Measurements from ENCODE around the gene MAP3K8. TPM values are rescaled to one million over a fixed set of nuclear protein-coding genes. Genes with fewer than 3 reads are reported as not detected.
A peak's percentile ranks its signal among the peaks of the same experiment; 100 is the strongest.

MAP3K8 gene
- total and polyA plus RNA-seq, 10 of the 15 experiments (the other 5 are each of a cell fraction or from before 2014, with no cell fraction given), result 25.5 to 115 (median 40.2) TPM

- no peak for TF ChIP-seq CTCF (IDR thresholded peaks at IDR 0.05 in 2 of 3, conservative IDR thresholded peaks at IDR 0.05 in 1 of 3; ENCODE audit: control insufficient read depth in 2 of 3, extremely low read depth in 1 of 3, insufficient read depth in 1 of 3, low read depth in 3 of 3, low read length in 3 of 3)
- peak; percentile 76 for TF ChIP-seq RAD51 (IDR thresholded peaks at IDR 0.05)
- TF ChIP-seq CHD2 (IDR thresholded peaks at IDR 0.05; ENCODE audit: borderline replicate concordance, low read depth, low read length), result no peak
- no peak for TF ChIP-seq GATAD2B (conservative IDR thresholded peaks at IDR 0.05; ENCODE audit: low read depth)
These were observed 13.2 kb upstream of the MAP3K8 start (continued) for GRCh38 chr10:30420766-30421165.

GRCh38 chr10:30422151-30422695 lies 11.8 kb upstream of the MAP3K8 start:
- TF ChIP-seq CREB1 (IDR thresholded peaks at IDR 0.05; ENCODE audit: low read depth), result 0 out of 2 replicates have a peak, but pooled peaks have one; percentile 36
- TF ChIP-seq YBX1 (IDR thresholded peaks at IDR 0.05), result no peak
- CTCF ChIA-PET, result interaction anchor here (0.5 to 13.8 kb wide), 5 partner anchors 8 to 236 kb away, joined by 3 to 217 read pairs (median 6); no protein-coding TSS in a partner anchor
- in situ Hi-C loops (cut with MboI), result no loop called here

More at GRCh38 chr10:30422151-30422695, 11.8 kb upstream of the MAP3K8 start:
- no peak overlapping the region for H3K4me3 ChIP-seq
- no peaks in the 10 kb centered on the region for H3K9me3 ChIP-seq (replicated peaks; ENCODE audit: control insufficient read depth, insufficient read depth, low read length)
- ATAC-seq (no peak), DNase-seq (ENCODE audit: low read depth, low spot score) (no peak), FAIRE-seq (no peak)
- peaks cover 57% of the 10 kb centered on the region for H3K4me1 ChIP-seq (ENCODE audit: control insufficient read depth, insufficient read depth, low read length)
- ChIA-PET POLR2A (interaction anchor here (1.0 to 3.4 kb wide), 3 partner anchors 9 to 76 kb away, joined by 4 to 20 read pairs (median 6); partner anchors contain the start of gene MAP3K8), SMC1A (ENCODE audit: uncharacterized antibody, unreplicated experiment) (interaction anchor here (0.9 to 14.7 kb wide), 6 partner anchors 8 to 114 kb away, joined by 3 to 262 read pairs (median 4); partner anchors contain the start of gene MAP3K8), RAD21 (ENCODE audit: unreplicated experiment) (interaction anchor here (1.3 to 14.3 kb wide), 4 partner anchors 10 to 109 kb away, joined by 5 to 255 read pairs (median 104); partner anchors contain the start of gene MAP3K8)
- intact Hi-C loops (cut with micrococcal nuclease; ENCODE audit: unreplicated experiment), result no loop called here
- peak overlapping the region; percentile 26; the same call in 1 of the 2 replicates for H2AFZ ChIP-seq (ENCODE audit: control insufficient read depth, low read depth, low read length)
- whole genome bisulfite sequencing (ENCODE audit: insufficient coverage, insufficient replicate concordance, low lambda C conversion rate, missing lambda C conversion rate), result 66% methylated on average over 7 of the region's 7 CpGs
- no TSS peak for BruUV-seq (replicated peaks)
- peak overlapping the region; percentile 37; the same call in 1 of the 2 replicates for H3K27ac ChIP-seq (ENCODE audit: control insufficient read depth, insufficient read depth)
- no peaks in the 10 kb centered on the region for H3K79me2 ChIP-seq (ENCODE audit: control insufficient read depth, insufficient read depth, low read length)
- H4K20me1 ChIP-seq (ENCODE audit: control insufficient read depth, insufficient read depth), result no peaks in the 10 kb centered on the region
- H3K4me2 ChIP-seq (ENCODE audit: control insufficient read depth, insufficient read depth), result no peak overlapping the region
- H3K9ac ChIP-seq (ENCODE audit: control insufficient read depth, insufficient read depth, low read length), result no peak overlapping the region
- H3K36me3 ChIP-seq (ENCODE audit: control insufficient read depth in 2 of 2, insufficient read depth in 2 of 2, low read length in 1 of 2), result no peaks in the 10 kb centered on the region
- H3K27me3 ChIP-seq (replicated peaks in 1 of 2; ENCODE audit: control insufficient read depth in 2 of 2, insufficient read depth in 2 of 2, low read length in 1 of 2), result no peaks in the 10 kb centered on the region
